Stomach (tissue), 9 donors: ENCODE results near the gene CLEC4G. TPM values are rescaled to one million over a fixed set of nuclear protein-coding genes. Genes with fewer than 3 reads are reported as not detected.

Experiments
- DNase-seq, 2 donors: peaks; one replicate each; pipeline versions ENCODE4 v3.0.0 to v3.0.0-alpha.2; 2013 to 2019
- H3K27ac ChIP-seq, 5 donors: fragments of 200-600 bp in 4 of 5; sonication (generic) in 4 of 5; one replicate each; pipeline ENCODE4 v1.5.1; 2013 to 2019; ENCODE audit warnings: mild to moderate bottlenecking in 1 of 5, moderate library complexity in 1 of 5
- H3K27me3 ChIP-seq, 3 donors: fragments of 200-600 bp; sonication (generic); one replicate each; pipeline ENCODE4 v1.5.1; 2017 to 2019; ENCODE audit warnings: mixed run types in 1 of 3
- H3K36me3 ChIP-seq, 4 donors: fragments of 200-600 bp; sonication (generic); 1 replicate in 3 of 4; 2 replicates in 1 of 4; pipeline ENCODE4 v1.5.1; 2016 to 2019
- H3K4me1 ChIP-seq, 4 donors: fragments of 200-600 bp; sonication (generic); one replicate each; pipeline ENCODE4 v1.5.1; 2016 to 2019
- H3K4me3 ChIP-seq, 4 donors: fragments of 200-600 bp; sonication (generic) in 3 of 4; one replicate each; pipeline ENCODE4 v1.5.1; 2016 to 2019; ENCODE audit warnings: mild to moderate bottlenecking in 1 of 4
- H3K9me3 ChIP-seq, 4 donors: fragments of 200-600 bp; sonication (generic); one replicate each; pipeline ENCODE4 v1.5.1; 2016 to 2019
- CTCF ChIP-seq, 7 experiments: fragments of 450-650 bp in 4 of 7; fragments of 200-600 bp in 3 of 7; sonication (generic) in 3 of 7; IDR thresholded peaks; one replicate each; pipeline ENCODE4 v1.5.1; 2016 to 2019; ENCODE audit warnings: antibody characterized with exemption in 7 of 7, control low read depth in 2 of 7, mild to moderate bottlenecking in 1 of 7
- EP300 ChIP-seq: sonication (generic); formaldehyde crosslinking; IDR thresholded peaks from one replicate; pipeline ENCODE4 v1.6.1; 2017; ENCODE audit warnings: antibody characterized with exemption
- POLR2A ChIP-seq, 4 donors: fragments of 450-650 bp; IDR thresholded peaks; one replicate each; pipeline ENCODE4 v1.6.1; 2016; ENCODE audit warnings: antibody characterized with exemption in 4 of 4, control low read depth in 2 of 4, mild to moderate bottlenecking in 1 of 4, moderate library complexity in 1 of 4
- POLR2AphosphoS5 ChIP-seq, 3 donors: sonication (generic); formaldehyde crosslinking; IDR thresholded peaks; one replicate each; pipeline ENCODE4 v1.6.1; 2016; ENCODE audit warnings: antibody characterized with exemption in 3 of 3
- WGBS, 5 donors: extraction: QIAGEN DNeasy Blood & Tissue Kit in 3 of 5; methylation state at CpG; one replicate each; pipeline versions ENCODE4 v1.1.5 to v1.1.7; 2013 to 2018; 5-methylcytosine and 5-hydroxymethylcytosine counted together
- intact Hi-C: fragments of 100-400 bp; cut with DNase I; formaldehyde crosslinking; loops from one replicate; pipeline ENCODE4 v1.15.1; 2023; ENCODE audit warnings: low total_unique reads
- polyA plus RNA-seq, 3 donors: library from polyadenylated mRNA; stranded (reverse); fragments of 200-250 nt; gene quantifications; one replicate each; pipeline ENCODE4 v1.2.3, GENCODE V29; 2013
- total RNA-seq, 5 donors: library from RNA; depleted of rRNA; stranded (reverse); fragments of >200 nt; gene quantifications; one replicate each; pipeline versions ENCODE4 v1.1.0 to v1.2.3, GENCODE V29; 2014 to 2016
- donor health status: healthy with polysubstance abuse.
- donor health status: Bipolar disorder and iron deficiency.
- donor health status: healthy.

The CLEC4G gene
- total and polyA plus RNA-seq, 8 donors, result 0.25 to 1.2 (median 0.69) TPM; not detected in 4

GRCh38 chr19:7736148-7736547, 4.2 kb upstream of the CLEC4G start:
- no peaks in the 10 kb centered on the region for H3K4me1 ChIP-seq
- H3K27me3 ChIP-seq, result peaks cover 0 to 46% (median 12%) of the 10 kb centered on the region in 3 donors
- no peak for DNase-seq
- no peaks in the 10 kb centered on the region for H3K9me3 ChIP-seq
- intact Hi-C loops, result no loop called here
- H3K27ac ChIP-seq, result no peak overlapping the region
- 44 to 82% (median 68%) methylated on average over 1 of the region's 1 CpG for WGBS, 5 donors
- TF ChIP-seq POLR2A (IDR thresholded peaks at IDR 0.05), result no peak
- no peak for TF ChIP-seq POLR2AphosphoS5 (IDR thresholded peaks at IDR 0.05)
- no peak for TF ChIP-seq EP300
- no peaks in the 10 kb centered on the region for H3K36me3 ChIP-seq
- no peak overlapping the region for H3K4me3 ChIP-seq

GRCh38 chr19:7734220-7735203, 2.6 kb upstream of the CLEC4G start:
- Histone ChIP-seq H3K27me3 (peaks cover 7 to 61% (median 29%) of the 10 kb centered on the region in 3 donors), H3K4me3 (no peak overlapping the region), H3K36me3 (no peaks in the 10 kb centered on the region), H3K9me3 (no peaks in the 10 kb centered on the region), H3K4me1 (peaks cover 0 to 14% (median 10%) of the 10 kb centered on the region in 4 donors), H3K27ac (no peak overlapping the region)
- DNase-seq, result peak in 1 of 2 donors; percentile 25
- TF ChIP-seq POLR2AphosphoS5 (IDR thresholded peaks at IDR 0.05), result no peak
- TF ChIP-seq POLR2A (IDR thresholded peaks at IDR 0.05), result no peak
- no peak for TF ChIP-seq EP300
- no peak for TF ChIP-seq CTCF (IDR thresholded peaks at IDR 0.05)
- WGBS, 5 donors, result 53 to 61% (median 55%) methylated on average over 12 of the region's 12 CpGs
- intact Hi-C loops, result no loop called here

DNA sequence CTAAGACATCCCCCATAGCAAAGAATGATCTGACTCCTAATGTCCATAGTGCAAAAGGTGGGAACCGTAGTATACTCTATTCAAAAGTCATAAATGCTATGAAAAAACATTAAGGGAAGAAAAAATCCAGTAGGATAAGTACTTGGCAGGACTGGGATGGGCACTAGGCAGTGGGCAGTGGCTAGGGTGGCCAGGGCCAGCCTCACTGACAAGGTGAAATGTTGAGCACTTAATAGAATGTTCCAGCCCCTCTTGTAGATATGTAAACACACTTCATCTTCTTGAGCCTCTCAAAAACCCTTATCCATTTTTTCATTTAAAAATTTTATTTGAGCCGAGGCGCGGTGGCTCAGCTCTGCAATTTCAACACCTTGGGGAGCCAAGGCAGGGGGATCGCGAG, 1.5 kb upstream of the CLEC4G start:
- Histone ChIP-seq H3K36me3 (no peaks in the 10 kb centered on the region), H3K27ac (no peak overlapping the region), H3K4me1 (peaks cover 0 to 18% (median 10%) of the 10 kb centered on the region in 4 donors), H3K9me3 (no peaks in the 10 kb centered on the region), H3K4me3 (no peak overlapping the region), H3K27me3 (peaks cover 12 to 65% (median 40%) of the 10 kb centered on the region in 3 donors)
- no peak for DNase-seq
- TF ChIP-seq EP300, result no peak
- no peak for TF ChIP-seq POLR2AphosphoS5 (IDR thresholded peaks at IDR 0.05)
- no peak for TF ChIP-seq CTCF (IDR thresholded peaks at IDR 0.05)
- no peak for TF ChIP-seq POLR2A (IDR thresholded peaks at IDR 0.05)
- intact Hi-C loops, result no loop called here
- 69 to 82% (median 77%) methylated on average over 6 of the region's 6 CpGs for WGBS, 5 donors

DNA sequence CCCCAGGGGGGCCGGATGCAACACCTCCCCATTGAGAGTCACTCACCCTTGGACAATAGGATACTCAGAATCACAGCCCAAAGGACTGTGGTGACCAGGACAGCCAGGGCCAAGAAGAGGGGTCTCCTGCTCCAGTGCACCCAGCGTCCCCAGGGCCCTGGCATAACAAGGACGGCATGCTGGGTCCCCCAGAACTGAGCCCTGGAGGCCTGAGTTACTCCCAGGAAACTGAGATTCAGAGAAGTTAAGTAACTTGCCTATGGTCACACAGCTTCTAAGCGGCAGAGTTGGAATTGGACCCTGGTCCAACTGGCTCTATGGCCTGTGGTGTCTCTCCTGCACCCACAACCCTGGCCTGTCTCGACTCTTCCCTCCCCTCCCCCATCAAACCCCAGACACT, 295 bp downstream of the CLEC4G start:
- intact Hi-C loops, result no loop called here
- no peak for DNase-seq
- H3K27me3 ChIP-seq, result peaks cover 12 to 83% (median 42%) of the 10 kb centered on the region in 3 donors
- H3K36me3 ChIP-seq, result no peaks in the 10 kb centered on the region
- peaks cover 0 to 18% (median 10%) of the 10 kb centered on the region in 4 donors for H3K4me1 ChIP-seq
- H3K9me3 ChIP-seq, result no peaks in the 10 kb centered on the region
- H3K4me3 ChIP-seq, result no peak overlapping the region
- TF ChIP-seq EP300, result no peak
- TF ChIP-seq POLR2AphosphoS5 (IDR thresholded peaks at IDR 0.05), result no peak
- no peak for TF ChIP-seq POLR2A (IDR thresholded peaks at IDR 0.05)
- no peak for TF ChIP-seq CTCF (IDR thresholded peaks at IDR 0.05)
- no peak overlapping the region for H3K27ac ChIP-seq
- 52 to 76% (median 70%) methylated on average over 4 to 5 of the region's 5 CpGs for WGBS, 5 donors
